ENCODE results near the gene MIEN1. TPM values are rescaled to one million over a fixed set of nuclear protein-coding genes. Genes with fewer than 3 reads are reported as not detected.
"Not testable (repeated sequence)": the region's sequence is repeated elsewhere in the genome, so short reads cannot be mapped to it uniquely, and the experiment has no call there.

The MIEN1 gene
- total RNA-seq, 1 experiment from 2014 or later, result 58.1 TPM

DNA sequence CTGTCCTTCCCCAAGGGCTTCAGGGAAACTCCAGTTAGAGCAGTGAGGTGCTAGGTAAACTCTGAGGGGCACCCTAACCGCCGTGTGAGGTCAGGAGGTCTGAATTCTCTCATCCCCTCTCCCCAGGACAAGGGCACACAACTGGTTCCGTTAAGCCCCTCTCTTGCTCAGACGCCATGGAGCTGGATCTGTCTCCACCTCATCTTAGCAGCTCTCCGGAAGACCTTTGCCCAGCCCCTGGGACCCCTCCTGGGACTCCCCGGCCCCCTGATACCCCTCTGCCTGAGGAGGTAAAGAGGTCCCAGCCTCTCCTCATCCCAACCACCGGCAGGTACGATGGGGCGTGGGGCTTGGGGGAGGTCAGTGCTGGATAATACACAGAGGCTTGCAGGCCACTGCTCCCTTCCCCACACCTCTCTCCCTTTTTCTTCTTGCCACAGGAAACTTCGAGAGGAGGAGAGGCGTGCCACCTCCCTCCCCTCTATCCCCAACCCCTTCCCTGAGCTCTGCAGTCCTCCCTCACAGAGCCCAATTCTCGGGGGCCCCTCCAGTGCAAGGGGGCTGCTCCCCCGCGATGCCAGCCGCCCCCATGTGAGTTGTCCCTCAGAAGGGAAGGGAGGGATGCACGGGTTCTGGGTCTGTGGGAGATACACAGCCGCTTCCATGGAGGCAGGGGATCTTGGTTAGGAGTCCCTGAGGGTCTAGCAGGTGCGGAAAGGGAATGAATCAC lies 12.0 kb upstream of the MIEN1 start:
- DNase-seq (ENCODE audit: low read depth), result no peak

- peak; percentile 87 for DNase-seq (ENCODE audit: low read depth)
Observed at GRCh38 chr17:39740357-39741111, 10.2 kb upstream of the MIEN1 start.

GRCh38 chr17:39739885-39740356 lies 9.6 kb upstream of the MIEN1 start:
- no peak for DNase-seq (ENCODE audit: low read depth)

DNA sequence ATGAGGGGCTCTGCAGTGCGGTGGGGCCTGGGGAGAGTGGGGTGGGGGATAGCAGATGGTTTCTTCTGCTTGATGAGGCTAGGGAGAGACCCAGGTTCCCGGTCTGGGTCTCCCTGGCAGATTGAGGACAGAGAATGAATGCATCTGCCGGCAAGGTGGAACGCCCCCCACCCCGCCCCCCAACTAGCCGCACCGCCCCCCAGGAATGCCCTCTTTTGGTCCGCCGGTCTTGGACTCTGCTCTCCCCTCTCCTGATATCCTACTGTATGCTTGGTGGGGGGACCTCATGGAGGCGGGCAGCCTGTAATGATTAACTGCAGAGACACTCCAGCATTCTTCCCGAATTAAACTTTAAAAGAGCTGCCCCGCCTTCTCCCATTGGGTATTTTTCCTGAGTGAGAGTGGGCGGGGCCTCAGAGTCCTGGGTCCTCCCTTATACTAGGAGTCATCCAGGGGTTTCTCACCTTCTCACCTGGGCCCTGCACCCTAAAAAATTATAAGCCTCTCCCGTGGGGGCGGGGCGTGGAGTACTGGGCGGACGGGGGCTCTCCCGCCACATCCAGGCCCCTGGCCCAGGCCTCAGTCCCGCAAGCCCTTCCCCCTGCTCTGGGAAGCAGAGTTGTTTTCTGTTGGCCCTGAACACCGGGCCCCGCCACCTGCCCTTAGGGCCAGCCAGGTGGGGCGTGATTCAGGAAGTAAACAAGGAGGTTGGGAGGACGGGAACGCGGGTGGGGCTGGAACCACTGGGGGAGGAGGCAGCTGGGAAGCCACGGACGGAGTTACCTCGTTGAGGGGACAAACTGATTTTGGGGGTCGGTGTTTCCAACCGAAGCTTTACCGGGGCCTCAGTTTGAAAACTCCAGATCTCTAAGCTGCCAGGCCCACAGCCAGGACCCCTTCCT lies 8.9 kb upstream of the MIEN1 start:
- DNase-seq (ENCODE audit: low read depth), result no peak

DNA sequence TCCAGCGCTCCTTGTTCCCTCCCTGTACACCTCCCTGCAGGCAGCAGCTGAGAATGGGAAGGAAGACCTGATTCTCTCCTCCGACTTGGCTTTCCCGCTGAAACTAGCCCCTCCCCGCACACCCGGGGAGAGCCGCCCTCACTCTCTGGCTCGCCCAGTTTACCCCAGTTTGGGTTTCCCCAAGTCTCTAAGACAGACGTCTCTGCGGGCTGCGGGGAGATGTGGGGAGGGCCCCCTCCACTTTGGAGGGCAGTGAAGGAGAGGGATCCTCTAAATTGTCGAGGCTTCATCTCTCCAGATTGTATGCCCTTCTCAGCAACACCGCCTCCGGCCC lies 8.2 kb upstream of the MIEN1 start:
- DNase-seq (ENCODE audit: low read depth), result no peak

DNA sequence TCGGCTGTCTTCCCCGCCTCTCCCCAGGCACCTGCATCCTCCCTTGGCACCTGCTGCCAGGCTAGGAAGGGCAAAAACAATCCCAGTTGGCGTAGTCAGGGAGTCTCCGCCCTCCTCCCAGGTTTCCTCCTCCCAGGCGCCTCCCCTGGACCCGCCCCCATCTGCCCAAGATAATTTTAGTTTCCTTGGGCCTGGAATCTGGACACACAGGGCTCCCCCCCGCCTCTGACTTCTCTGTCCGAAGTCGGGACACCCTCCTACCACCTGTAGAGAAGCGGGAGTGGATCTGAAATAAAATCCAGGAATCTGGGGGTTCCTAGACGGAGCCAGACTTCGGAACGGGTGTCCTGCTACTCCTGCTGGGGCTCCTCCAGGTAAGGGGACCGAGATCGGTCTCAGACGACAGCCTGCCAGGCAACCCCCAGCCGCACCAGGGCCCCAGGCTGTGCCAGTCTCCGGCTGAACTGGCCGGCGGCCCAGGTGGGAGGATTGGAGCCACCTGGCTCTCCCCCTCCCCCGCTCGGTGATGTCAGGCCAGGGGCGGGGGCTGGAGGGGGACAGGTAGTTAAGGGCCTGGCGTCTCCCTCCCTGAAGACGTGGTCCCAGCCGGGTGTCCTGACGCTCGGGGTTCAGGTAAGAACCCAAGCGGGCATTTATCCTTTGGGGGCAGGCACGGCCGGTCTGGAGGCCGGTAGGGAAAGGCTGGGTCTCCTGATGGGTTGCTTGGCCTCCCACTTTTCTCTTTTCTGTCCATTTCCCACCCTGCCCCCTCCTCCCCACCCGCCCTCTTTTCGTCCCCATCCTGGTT lies 7.6 kb upstream of the MIEN1 start, which contains the start of gene GRB7:
GRB7 (plus strand) TSS at position 179 of the 808 bp plus-strand sequence. CDS start 4,364 bp downstream, outside the sequence.
- DNase-seq (ENCODE audit: low read depth), result no peak

DNA sequence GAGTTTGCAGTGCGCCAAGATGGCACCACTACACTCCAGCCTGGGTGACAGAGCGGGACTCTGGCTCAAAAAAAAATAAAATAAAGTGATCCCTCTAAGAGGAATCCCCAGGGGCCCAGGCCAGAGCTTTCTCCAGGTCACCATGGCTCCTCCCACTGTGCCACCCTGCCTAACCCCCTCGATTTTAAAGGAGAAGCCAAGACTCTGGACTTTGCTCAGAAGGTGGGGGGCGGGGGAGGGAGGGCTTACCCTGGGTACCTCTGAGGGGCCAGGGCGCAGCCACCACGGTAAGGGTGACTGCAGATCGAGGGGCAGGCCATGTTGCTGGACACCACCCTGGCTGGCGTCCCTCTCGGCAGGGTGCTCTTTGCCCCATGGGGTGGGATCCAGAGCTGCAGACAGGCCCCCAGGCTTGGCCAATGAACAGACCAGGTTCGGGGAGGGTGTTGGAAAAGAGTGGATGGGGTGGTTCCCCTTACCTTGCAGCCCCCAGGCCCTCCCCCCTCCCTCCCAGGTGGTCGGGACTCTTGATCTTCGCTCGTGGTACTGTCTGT lies 7.0 kb upstream of the MIEN1 start:
- DNase-seq (ENCODE audit: low read depth), result no peak

DNA sequence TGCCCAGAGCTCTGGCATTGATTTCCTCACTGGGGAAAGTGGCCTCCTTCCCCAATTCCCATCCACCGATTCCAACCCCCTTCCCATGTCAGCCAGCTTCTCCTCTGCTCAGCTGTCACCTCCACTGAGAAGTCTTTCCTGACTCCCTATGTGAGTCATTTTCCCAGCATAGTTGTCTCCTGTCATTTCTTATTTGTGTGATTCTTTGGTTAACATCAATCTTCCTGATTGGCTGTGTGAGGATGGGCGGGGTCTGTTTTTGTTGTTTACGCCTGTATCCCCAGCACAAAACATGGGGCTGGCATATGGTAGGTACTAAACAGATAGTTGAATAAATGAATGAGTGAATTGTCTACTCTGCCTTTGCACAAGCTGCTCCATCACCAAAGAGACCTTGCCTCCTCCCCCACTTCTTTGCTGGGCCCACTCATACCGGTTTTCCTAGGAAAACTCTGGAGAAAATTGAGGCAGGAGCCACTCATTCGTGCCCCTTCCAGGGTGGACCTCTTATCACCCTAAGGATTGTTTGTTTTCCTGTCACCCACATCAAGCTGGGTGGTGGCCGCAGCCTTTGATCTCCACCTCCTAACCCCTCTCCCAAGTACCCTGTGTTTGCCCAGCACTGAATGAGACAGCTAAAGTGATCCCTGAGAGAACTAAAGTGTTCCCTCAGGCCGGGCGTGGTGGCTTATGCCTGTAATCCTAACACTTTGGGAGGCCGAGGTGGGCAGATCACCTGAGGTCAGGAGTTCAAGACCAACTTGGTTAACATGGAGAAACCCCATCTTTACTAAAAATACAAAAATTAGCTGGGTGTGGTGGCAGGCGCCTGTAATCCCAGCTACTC lies 6.2 kb upstream of the MIEN1 start:
- DNase-seq (ENCODE audit: low read depth), result peak; percentile 56

DNA sequence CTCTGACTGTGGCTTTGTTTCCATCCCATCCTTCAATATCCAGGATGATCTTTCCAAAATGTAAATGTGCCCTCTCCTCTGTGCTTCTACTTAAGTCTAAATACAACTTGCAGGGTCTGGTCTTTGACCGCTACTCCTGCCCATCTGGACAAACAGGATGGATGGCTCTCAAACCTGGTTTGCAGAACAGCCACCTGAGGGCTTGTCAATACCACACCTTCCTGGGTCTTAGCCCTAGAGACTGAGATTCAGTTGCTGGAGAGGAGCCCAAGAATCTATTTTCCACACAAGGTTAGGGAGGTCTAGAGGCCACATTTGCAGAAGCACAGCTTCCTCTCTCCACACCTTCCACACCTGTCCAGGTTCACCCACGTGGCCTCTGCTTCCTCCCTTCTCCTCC lies 5.5 kb upstream of the MIEN1 start:
- DNase-seq (ENCODE audit: low read depth), result no peak

- no peak for DNase-seq (ENCODE audit: low read depth)
Observed at GRCh38 chr17:39732586-39732985, 2.3 kb upstream of the MIEN1 start.

DNA sequence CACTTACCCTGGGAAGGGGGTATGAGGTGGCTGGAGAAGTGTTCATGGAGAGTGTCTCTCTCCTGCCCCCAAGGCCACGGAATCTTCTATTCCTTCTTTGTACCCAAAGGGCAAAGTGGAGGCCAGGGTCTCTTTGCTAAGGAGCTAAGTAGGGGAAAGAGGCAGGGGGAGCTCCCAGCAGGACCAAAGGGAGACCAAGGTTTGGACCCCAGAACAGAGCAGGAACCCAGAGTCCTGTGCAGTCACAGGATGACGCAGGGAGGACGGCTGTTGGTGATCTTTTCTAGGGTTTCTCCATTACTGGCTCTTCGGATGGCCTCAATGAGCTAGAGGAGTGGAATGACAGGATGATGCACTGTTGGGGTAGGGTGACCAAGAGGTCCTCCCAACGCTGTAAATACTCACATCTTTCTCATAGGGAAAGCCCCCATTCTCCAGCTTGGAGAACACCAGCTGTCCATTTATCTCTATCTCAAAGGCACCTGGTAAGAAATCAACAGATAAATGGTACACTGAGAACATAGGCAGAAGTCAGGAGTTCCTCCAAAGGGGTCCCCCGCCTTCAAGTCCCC lies 966 bp downstream of the MIEN1 start:
- no peak for DNase-seq (ENCODE audit: low read depth)

GRCh38 chr17:39727556-39727955 lies 2.8 kb downstream of the MIEN1 start:
- DNase-seq (ENCODE audit: low read depth), result no peak

- no peak for DNase-seq (ENCODE audit: low read depth)
Observed at GRCh38 chr17:39726617-39727016, 3.7 kb downstream of the MIEN1 start.

DNA sequence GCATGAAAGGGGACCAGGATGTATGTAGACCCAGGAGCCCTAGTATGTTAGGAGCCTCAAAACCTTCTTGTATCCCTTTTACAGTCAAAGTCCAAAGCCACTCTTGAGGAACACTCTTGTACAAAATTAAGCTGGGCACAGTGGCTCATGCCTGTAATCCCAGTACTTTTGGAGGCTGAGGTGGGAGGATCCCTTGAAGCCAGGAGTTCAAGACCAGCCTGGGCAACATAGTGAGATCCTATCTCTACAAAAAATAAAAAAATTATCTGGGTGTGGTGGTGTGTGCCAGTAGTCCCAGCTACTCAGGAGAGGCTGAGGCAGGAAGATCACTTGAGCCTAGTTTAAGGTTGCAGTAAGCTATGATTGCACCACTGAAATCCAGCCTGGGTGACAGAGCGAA lies 4.4 kb downstream of the MIEN1 start:
- DNase-seq (ENCODE audit: low read depth), result not testable (repeated sequence)

- DNase-seq (ENCODE audit: low read depth), result no peak
Observed at GRCh38 chr17:39724731-39725130, 5.6 kb downstream of the MIEN1 start.

DNA sequence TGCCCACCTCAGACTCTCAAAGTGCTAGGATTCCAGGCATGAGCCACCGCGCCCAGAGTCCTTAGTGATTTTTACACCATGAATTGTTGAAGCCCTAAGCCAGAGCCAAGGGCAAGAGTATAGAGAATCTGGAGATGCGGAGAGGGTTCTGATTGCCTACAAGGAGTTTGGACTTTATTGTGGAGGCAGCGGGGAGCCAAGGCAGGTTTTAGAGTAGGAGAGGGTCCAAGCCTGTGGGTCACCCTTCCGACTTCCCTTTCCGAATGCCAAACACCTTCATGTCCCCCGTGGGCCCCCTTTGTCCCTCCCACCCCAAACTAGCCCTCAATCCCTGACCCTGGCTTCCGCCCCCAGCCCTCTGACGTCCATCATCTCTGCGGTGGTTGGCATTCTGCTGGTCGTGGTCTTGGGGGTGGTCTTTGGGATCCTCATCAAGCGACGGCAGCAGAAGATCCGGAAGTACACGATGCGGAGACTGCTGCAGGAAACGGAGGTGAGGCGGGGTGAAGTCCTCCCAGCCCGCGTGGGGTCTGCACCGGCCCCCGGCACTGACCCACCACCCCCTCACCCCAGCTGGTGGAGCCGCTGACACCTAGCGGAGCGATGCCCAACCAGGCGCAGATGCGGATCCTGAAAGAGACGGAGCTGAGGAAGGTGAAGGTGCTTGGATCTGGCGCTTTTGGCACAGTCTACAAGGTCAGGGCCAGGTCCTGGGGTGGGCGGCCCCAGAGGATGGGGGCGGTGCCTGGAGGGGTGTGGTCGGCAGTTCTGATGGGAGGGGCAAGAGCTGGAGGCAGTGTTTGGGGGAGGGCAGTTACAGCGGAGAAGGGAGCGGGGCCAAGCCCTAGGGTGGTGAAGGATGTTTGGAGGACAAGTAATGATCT lies 7.1 kb downstream of the MIEN1 start:
- no peak for DNase-seq (ENCODE audit: low read depth)

- no peak for DNase-seq (ENCODE audit: low read depth)
Observed at GRCh38 chr17:39722104-39722503, 8.2 kb downstream of the MIEN1 start.
